ENCODE results near the gene DERA.
"Not testable (repeated sequence)": the region's sequence is repeated elsewhere in the genome, so short reads cannot be mapped to it uniquely, and the experiment has no call there.

DERA gene

DNA sequence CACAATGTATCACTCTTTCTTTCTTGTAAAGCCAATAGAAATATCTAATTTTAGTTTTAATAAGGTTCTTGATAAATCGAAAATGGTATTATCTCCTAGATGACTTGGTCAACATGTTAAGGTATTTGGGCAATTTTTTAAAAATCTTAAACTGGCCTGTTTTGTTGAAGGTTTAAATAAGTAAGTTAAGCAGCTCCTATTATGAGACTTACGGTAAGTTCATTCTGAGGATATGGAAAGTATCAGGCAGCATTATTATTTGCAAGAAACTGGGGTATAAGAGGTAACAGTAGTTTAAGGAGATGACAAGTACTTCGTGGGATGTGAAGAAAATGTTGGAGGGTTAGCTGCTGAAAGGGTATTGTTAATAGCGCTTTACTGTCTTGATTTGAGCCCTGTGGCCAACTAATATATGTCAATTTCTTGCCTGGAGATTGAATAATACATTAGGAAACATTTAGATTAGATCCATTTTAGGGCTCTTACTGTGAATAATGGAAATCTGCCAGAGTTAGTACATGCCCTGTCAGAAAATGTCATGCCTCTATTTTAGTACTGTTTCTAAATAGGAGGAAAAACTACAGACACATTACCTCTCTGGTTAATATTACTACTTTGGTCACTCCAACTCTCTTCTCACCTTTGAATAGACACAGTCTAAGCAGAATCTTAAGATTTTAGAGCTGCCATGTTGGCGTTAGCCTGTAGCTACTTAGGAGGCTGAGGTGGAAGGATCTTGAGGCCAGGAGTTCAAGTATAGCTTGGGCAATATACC, 23.9 kb upstream of the DERA start:
- H3K4me3 ChIP-seq (ENCODE audit: low read length), result no peak overlapping the region
- TF ChIP-seq ZNF274 (IDR thresholded peaks at IDR 0.05; ENCODE audit: low read depth, low read length), result no peak

DNA sequence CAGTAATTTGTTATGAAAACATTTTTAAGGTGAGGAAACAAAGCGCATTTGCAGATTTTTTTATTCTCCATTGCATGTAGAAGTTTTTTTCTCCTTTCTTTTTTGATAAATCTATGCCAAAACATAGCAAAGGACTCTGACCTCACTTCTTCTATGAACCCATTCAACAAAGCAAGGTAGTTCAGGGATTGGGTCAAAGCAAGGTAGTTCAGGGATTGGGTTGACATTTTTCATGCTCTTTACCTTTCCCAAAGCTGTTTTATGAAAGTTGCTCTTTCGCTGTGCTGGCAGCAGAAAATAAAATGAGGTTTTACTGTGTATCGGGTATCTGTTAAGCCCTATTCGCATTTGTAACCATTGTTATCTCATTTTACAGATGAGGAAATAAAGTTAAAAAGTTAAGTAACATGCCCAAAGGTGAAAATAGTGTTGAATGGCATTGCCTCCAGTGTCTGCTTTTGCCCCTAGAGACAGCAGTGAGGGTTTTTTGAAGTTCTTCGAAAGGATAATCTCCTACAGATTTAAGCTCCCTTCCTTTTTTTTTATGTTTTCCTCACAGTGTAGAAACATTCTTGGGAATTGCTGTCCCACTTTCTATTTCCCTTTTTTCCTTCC, 18.4 kb upstream of the DERA start:
- H3K4me3 ChIP-seq (ENCODE audit: low read length), result no peak overlapping the region
- TF ChIP-seq ZNF274 (IDR thresholded peaks at IDR 0.05; ENCODE audit: low read depth, low read length), result no peak

DNA sequence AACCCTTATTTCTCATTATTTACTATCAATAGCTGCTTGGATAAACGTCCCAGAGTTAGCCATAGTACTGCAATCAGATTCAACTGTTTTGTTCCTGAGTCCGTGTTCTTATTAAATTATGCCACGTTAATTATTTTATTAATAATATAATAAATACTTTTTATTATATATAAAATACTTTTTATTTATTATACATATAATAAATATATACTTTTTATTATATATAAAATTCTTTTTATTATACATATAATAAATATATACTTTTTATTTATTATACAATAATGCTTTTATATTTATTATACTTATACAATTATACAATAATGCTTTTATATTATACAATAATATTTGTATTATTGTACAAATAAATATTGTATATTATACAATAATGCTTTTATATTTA, 17.9 kb upstream of the DERA start:
- no peak overlapping the region for H3K4me3 ChIP-seq (ENCODE audit: low read length)
- no peak for TF ChIP-seq ZNF274 (IDR thresholded peaks at IDR 0.05; ENCODE audit: low read depth, low read length)

DNA sequence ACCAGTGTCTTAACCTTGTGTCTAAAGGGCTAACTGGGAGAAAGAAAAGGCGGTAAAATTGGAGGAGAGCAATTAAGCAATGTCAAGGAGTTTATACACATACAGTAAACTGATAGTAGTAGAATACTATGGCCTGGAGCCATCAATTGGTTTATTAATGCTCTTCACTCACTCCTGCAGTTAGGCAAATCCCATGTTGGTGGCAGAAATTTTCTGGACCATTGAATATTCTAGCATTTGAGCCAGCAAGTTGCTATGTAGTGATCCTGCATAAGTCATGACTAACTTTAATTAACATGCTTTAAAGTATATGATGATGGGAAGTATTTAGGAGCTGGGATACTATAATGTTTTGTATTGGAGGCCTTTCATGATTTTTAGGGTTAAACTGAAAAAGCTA, 14.3 kb upstream of the DERA start:
- no peak for TF ChIP-seq ZNF274 (IDR thresholded peaks at IDR 0.05; ENCODE audit: low read depth, low read length)
- H3K4me3 ChIP-seq (ENCODE audit: low read length), result no peak overlapping the region

DNA sequence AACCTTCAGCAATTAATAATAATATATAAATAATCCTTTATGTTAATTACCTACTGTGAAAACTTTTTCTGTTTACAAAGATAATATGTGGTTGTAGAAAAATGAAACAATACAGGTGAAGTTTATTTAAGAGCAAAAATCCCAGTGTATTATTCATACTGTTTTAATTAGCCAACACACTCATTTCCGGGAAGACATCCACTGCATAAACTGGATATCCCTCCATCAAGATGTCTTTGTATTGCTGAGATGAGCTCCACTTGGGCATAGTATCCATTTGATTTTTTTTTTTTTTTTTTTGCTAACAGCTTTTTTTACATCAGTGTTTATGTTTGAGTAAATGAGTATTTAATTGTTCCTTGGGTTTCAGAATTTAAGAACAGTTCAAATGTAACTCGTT, 13.7 kb upstream of the DERA start:
- TF ChIP-seq ZNF274 (IDR thresholded peaks at IDR 0.05; ENCODE audit: low read depth, low read length), result no peak
- H3K4me3 ChIP-seq (ENCODE audit: low read length), result no peak overlapping the region

DNA sequence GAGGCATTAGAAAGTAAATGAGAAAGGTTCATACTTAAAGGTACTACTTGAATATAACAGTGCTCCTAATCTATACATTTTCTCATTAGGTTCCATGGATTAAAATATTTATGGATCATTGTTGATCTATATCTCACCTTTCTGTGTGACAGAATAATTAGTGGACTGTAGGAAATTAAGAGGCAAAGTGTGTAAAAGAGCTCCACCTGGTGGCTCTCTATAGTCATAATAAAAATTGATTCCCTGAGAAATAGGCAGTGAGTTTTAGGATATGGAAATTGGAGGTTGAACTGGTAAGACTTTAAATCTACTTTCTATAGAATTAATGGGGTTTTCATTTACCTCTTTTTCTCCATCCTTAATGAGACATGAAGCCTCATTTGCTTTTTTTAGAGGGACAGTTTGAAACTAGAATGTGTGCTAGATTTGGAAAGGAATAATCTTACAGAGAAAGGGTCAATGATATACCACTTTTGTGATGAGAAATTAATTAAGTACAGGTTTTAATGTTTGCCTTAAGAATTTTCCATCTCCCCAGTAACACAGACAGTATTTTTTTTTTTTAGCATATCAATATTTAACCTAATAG, 11.8 kb upstream of the DERA start:
- no peak for TF ChIP-seq ZNF274 (IDR thresholded peaks at IDR 0.05; ENCODE audit: low read depth, low read length)

DNA sequence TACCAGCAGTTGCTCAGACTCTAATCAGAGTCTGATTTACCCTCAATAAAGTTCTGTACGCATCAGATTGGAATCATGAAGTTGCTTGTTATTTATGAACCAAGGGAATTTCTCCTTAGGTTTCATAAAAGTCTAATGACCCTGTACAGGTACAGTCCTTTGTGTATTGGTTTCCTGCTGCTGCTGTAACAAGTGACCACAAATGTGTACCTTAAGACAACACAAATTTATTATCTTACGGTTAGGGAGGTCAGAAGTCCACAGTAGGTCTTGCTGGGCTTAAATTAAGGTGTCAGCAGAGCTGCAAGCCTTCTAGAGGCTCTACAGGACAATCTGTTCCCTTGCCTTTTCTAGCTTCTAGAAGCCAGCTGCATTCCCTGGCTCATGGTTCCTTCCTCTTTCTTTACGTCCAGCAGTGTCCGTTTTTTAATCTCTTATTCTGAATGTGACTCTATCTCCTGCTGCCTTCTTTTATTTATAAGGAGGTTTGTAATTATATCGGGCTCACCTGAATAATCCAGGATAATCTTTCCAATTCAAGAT, 6.7 kb upstream of the DERA start:
- no peak overlapping the region for H3K4me3 ChIP-seq (ENCODE audit: low read length)
- no peak for TF ChIP-seq ZNF274 (IDR thresholded peaks at IDR 0.05; ENCODE audit: low read depth, low read length)

More for the DNA sequence above, 11.8 kb upstream of the DERA start:
- H3K4me3 ChIP-seq (ENCODE audit: low read length), result no peak overlapping the region

DNA sequence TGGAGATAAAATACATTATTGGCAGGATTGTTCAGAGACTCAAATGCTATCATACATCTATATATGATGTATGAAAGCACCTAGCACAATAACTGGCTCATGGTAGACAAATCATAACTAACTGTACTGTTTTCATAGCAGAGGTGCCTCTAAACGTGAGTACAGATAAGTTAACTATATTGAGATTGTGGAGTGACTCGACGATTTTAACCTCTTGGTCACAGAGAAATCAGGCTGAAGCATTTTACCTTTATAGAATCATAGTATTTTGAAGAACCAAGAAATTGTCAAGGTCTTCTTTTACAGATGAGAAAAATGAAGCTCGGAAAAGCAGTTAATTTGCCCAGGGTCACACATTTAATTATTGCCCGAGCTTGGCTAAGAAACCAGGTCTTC, 666 bp upstream of the DERA start:
- TF ChIP-seq ZNF274 (IDR thresholded peaks at IDR 0.05; ENCODE audit: low read depth, low read length), result no peak
- peak overlapping the region; percentile 90; the same call in 1 of the 2 replicates for H3K4me3 ChIP-seq (ENCODE audit: low read length)

DNA sequence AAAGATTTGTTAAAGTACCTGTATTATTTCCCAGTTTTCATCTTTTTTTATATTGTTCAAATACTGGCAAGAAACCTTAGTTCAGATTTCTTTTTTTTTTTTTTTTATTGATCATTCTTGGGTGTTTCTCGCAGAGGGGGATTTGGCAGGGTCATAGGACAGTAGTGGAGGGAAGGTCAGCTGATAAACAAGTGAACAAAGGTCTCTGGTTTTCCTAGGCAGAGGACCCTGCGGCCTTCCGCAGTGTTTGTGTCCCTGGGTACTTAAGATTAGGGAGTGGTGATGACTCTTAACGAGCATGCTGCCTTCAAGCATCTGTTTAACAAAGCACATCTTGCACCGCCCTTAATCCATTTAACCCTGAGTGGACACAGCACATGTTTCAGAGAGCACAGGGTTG, 799 bp downstream of the DERA start:
- peak overlapping the region; percentile 90 for H3K4me3 ChIP-seq (ENCODE audit: low read length)

DNA sequence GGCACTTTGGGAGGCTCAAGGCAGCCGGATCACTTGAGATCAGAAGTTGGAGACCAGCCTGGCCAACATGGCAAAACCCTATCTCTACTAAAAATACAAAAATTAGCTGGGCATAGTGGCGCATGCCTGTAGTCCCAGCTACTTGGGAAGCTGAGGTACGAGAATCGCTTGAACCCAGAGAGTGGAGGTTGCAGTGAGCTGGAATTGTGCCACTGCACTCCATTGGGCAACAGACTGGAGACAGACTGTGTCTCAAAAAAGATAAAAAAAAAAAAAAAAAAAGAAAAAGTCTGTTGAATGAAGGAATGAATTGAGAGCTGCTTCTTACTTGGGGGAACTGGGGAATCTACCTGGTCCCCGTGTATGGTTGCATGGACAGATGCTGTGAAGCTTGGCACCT, 3.0 kb downstream of the DERA start:
- H3K4me3 ChIP-seq (ENCODE audit: low read length), result not testable (repeated sequence)

DNA sequence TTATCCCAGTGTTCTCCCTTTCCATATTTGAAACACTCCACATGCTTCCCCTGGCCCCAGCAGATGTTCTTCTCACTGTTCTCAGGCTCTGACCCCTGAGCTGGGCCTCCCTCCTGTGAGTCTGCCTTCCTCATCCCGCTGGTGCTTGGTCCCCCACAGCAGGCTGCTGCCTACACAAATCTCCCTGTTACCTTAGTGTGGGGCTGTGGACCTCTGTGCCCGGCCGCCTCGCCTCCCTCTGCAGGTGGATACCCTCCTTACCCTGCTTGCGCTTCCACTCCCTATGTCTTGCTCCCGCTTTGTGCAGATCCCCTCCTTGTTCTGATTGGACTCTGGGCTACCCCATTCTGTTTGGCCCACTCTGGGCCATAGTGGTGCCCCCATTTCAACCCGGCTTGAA, 6.9 kb downstream of the DERA start:
- no peak for TF ChIP-seq ZNF274 (IDR thresholded peaks at IDR 0.05; ENCODE audit: low read depth, low read length)
- H3K4me3 ChIP-seq (ENCODE audit: low read length), result no peak overlapping the region

DNA sequence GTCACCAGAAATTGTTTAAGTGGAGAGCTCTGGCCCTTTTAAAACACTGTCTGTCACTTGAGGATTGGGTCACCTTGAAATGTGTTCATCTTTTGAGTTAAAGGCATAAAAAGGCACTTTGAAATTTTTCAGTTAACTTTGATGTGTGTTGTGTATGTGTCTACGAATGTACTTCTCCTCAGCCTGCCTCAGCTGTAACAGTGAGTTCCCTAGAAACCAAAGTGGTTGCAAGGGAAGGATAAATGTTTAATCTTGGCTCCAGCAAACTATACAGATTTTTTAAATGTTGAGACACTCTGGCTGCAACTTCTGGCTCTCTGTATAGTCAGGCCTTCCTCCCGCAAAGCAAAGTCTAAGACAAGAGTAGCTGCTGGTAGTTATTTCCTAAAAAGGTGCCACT, 8.3 kb downstream of the DERA start:
- TF ChIP-seq ZNF274 (IDR thresholded peaks at IDR 0.05; ENCODE audit: low read depth, low read length), result no peak

DNA sequence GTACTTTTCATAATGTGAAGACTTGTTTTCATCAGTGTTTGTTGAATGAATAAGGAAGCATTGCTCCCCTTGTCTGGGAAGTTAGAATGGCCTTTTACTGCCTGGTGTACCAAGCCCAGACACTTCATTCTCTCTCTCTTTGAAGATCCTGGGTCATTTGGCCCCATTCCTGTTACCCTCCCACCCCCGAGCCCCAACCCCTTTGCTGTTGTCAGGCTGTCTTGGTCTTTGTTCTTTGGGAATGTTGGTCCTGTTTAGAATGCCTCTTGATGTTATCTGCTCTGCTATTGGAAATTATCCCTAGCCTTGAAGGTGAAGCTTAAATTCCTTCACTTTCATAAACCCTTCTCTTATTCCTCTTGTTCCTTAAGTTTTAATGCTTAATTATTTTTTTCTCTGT, 13.8 kb downstream of the DERA start:
- no peak overlapping the region for H3K4me3 ChIP-seq (ENCODE audit: low read length)
- no peak for TF ChIP-seq ZNF274 (IDR thresholded peaks at IDR 0.05; ENCODE audit: low read depth, low read length)

More for the DNA sequence above, 8.3 kb downstream of the DERA start:
- no peak overlapping the region for H3K4me3 ChIP-seq (ENCODE audit: low read length)

DNA sequence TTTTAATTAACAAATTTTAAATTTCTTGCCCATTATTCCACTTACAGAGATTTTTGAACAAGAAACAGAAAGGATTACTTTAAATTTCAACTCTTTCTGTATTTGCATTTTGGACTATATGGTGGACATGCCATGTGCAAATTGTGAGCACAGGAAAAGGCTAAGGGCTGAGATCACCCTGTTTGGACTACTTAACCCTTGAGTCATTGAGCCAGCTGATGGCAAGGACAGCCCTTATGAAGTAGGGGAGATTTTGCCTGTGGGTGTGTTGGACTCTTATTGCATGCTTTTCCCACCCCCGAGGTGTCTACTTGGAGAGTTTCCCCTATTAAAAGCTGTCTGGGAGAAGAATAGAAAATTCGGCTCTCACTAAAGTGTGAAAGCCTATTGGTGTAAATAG, 17.2 kb downstream of the DERA start:
- TF ChIP-seq ZNF274 (IDR thresholded peaks at IDR 0.05; ENCODE audit: low read depth, low read length), result no peak
- no peak overlapping the region for H3K4me3 ChIP-seq (ENCODE audit: low read length)
